Fibroblast of lung (primary cell): ENCODE measurements around the gene KCNK10.
A peak's percentile ranks its signal among the peaks of the same experiment; 100 is the strongest.

Source experiments
- EZH2 ChIP-seq: IDR thresholded peaks from 2 replicates; pipeline ENCODE4 v1.5.1; 2012; ENCODE audit warnings: low read length, control low read depth, mild to moderate bottlenecking; ENCODE audit errors: missing control alignments
- TF ChIP-seq, protein P1 (sequence below), 2 donors: IDR thresholded peaks in 1 of 2; conservative IDR thresholded peaks in 1 of 2; 1 replicate in 1 of 2; 2 replicates in 1 of 2; pipeline ENCODE4 v1.5.1; 2011 to 2012; ENCODE audit warnings: low read length in 2 of 2, control low read depth in 1 of 2, inconsistent platforms in 1 of 2, low read depth in 1 of 2, mild to moderate bottlenecking in 1 of 2

DNA sequence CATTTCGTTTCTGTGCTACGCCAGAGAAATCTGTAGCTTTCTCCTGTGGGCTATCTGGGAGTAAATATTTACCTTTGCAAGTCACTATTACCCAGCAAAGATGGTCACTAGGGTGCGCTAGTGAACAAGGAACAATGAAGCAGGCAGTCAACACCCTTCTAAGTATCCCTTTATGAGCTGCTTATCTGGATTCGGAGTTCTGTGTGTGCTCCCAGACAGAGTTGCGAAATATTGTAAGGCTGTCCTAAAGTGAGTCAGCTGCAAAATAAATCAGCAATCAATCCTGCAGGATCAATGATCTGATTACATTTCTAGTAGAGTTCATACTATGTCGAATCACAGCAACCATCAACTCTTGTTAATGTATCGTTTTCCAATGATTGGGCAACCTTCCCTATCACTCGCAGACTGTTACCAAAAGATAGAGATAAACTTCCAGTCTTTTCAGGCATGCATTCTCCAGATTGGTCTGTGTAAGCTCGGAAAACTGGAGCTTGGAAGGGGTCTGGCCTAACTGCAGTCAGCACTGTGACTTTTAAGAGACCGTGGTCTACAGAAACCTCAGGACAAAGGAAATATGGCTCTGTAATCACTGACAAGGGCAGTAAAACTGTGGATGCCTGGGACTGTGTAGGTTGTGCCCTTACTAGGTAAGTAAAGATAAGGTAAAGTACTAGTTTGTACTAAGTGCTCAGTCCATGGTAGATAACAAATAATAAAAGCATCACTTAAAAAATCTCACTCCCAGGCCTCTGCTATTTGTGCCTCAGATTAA, 133.5 kb downstream of the KCNK10 start:
- TF ChIP-seq EZH2 = no peak
- TF ChIP-seq, protein P1, sequence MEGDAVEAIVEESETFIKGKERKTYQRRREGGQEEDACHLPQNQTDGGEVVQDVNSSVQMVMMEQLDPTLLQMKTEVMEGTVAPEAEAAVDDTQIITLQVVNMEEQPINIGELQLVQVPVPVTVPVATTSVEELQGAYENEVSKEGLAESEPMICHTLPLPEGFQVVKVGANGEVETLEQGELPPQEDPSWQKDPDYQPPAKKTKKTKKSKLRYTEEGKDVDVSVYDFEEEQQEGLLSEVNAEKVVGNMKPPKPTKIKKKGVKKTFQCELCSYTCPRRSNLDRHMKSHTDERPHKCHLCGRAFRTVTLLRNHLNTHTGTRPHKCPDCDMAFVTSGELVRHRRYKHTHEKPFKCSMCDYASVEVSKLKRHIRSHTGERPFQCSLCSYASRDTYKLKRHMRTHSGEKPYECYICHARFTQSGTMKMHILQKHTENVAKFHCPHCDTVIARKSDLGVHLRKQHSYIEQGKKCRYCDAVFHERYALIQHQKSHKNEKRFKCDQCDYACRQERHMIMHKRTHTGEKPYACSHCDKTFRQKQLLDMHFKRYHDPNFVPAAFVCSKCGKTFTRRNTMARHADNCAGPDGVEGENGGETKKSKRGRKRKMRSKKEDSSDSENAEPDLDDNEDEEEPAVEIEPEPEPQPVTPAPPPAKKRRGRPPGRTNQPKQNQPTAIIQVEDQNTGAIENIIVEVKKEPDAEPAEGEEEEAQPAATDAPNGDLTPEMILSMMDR (conservative IDR thresholded peaks at IDR 0.05 in 1 of 2, IDR thresholded peaks at IDR 0.05 in 1 of 2; ENCODE audit: low read depth in 1 of 2, low read length in 2 of 2) = peak; percentile 74 to 80
